Activated CD4-positive, alpha-beta T cell treated with anti-CD3 and anti-CD28 coated beads for 36 hours (primary cell): ENCODE results near the gene DENND4B. TPM values are rescaled to one million over a fixed set of nuclear protein-coding genes. Genes with fewer than 3 reads are reported as not detected.

Experiments
- ATAC-seq: fragments of 200-7000 bp; cut with Tn5 transposase; one replicate; pipeline ENCODE4 v1.10.0; 2021; ENCODE audit warnings: mild to moderate bottlenecking, moderate library complexity
- CTCF ChIA-PET: fragments of 350-600 bp; sonication (Branson Sonifier 250); formaldehyde crosslinking; loops from one replicate; lab custom pipeline; 2021; ENCODE audit warnings: antibody characterized with exemption; lab: Charles Lee
- POLR2A ChIA-PET: fragments of 350-600 bp; sonication (Branson Sonifier 250); formaldehyde crosslinking; loops from one replicate; lab custom pipeline; 2021; ENCODE audit warnings: antibody characterized with exemption, inconsistent platforms; lab: Charles Lee
- DNase-seq: peaks from one replicate; pipeline ENCODE4 v3.0.0-alpha.2; 2020
- H3K27ac Mint-ChIP-seq: one replicate; pipeline ENCODE4 v1.8.0; 2021; ENCODE audit warnings: mixed read lengths
- H3K27me3 Mint-ChIP-seq: one replicate; pipeline ENCODE4 v1.8.0; 2021; ENCODE audit warnings: mixed read lengths
- H3K36me3 Mint-ChIP-seq: one replicate; pipeline ENCODE4 v1.8.0; 2021; ENCODE audit warnings: low read depth, mixed read lengths
- H3K4me1 Mint-ChIP-seq: one replicate; pipeline ENCODE4 v1.8.0; 2021; ENCODE audit warnings: mixed read lengths
- H3K4me3 Mint-ChIP-seq: one replicate; pipeline ENCODE4 v1.8.0; 2021; ENCODE audit warnings: mild to moderate bottlenecking, moderate library complexity, mixed read lengths
- H3K9me3 Mint-ChIP-seq: one replicate; pipeline ENCODE4 v1.8.0; 2021; ENCODE audit warnings: low read depth, mixed read lengths
- intact Hi-C, 2 experiments: fragments of 100-400 bp; cut with DNase I in 1 of 2; cut with micrococcal nuclease in 1 of 2; formaldehyde crosslinking; loops; one replicate each; pipeline versions ENCODE4 v1.14.2 to v1.15.1; 2022 to 2024; cut with DNase I, micrococcal nuclease
- total RNA-seq, 2 experiments: library from RNA; stranded (reverse); gene quantifications; one replicate each; pipeline ENCODE4 v1.2.3, GENCODE V29; 2021

The DENND4B gene
- total RNA-seq, 2 experiments from 2014 or later, result 100 to 110 TPM

- Mint-ChIP-seq H3K27me3 (no peaks in the 10 kb centered on the region), H3K4me1 (peaks cover 38% of the 10 kb centered on the region), H3K9me3 (no peaks in the 10 kb centered on the region), H3K4me3 (no peak overlapping the region), H3K27ac (no peak overlapping the region), H3K36me3 (peaks cover 26% of the 10 kb centered on the region)
- DNase-seq (no peak), ATAC-seq (no peak)
- intact Hi-C loops, result no loop called here
- CTCF ChIA-PET, result interaction anchor here (1.1 kb wide), 1 partner anchor 311 kb away, joined by 3 read pairs; no protein-coding TSS in a partner anchor
- POLR2A ChIA-PET, result no interaction called here
Measured at GRCh38 chr1:153970346-153970745, 23.8 kb upstream of the DENND4B start.

- Mint-ChIP-seq H3K27me3 (no peaks in the 10 kb centered on the region), H3K27ac (no peak overlapping the region), H3K4me1 (peaks cover 38% of the 10 kb centered on the region), H3K36me3 (peaks cover 15% of the 10 kb centered on the region), H3K9me3 (no peaks in the 10 kb centered on the region), H3K4me3 (no peak overlapping the region)
- intact Hi-C loops, result loop anchor here (10.0 kb wide), 2 partner anchors 394 to 434 kb away; partner anchors contain the start of gene S100A6 (in 2 of the 2)
- no peak for ATAC-seq
- ChIA-PET CTCF (interaction anchor here (0.9 kb wide), 1 partner anchor 10 kb away, joined by 3 read pairs; no protein-coding TSS in a partner anchor), POLR2A (interaction anchor here (0.6 kb wide), 1 partner anchor 9 kb away, joined by 3 read pairs; the partner anchor contains the start of gene JTB)
- no peak for DNase-seq
Measured at GRCh38 chr1:153968972-153969371, 22.5 kb upstream of the DENND4B start.

GRCh38 chr1:153968408-153968807 lies 21.9 kb upstream of the DENND4B start:
- H3K27me3 Mint-ChIP-seq, result no peaks in the 10 kb centered on the region
- ChIA-PET POLR2A (interaction anchor here (3.3 kb wide), 1 partner anchor 9 kb away, joined by 49 read pairs; the partner anchor contains the start of gene JTB), CTCF (interaction anchor here (0.6 to 4.0 kb wide), 6 partner anchors 9 to 383 kb away, joined by 3 to 36 read pairs (median 16); partner anchors contain the start of genes DENND4B, JTB and RAB13)
- peak overlapping the region; percentile 96 for H3K4me3 Mint-ChIP-seq
- DNase-seq (no peak), ATAC-seq (no peak)
- H3K9me3 Mint-ChIP-seq, result no peaks in the 10 kb centered on the region
- H3K27ac Mint-ChIP-seq, result no peak overlapping the region
- H3K36me3 Mint-ChIP-seq, result peaks cover 18% of the 10 kb centered on the region
- intact Hi-C loops, result loop anchor here (10.0 kb wide), 2 partner anchors 394 to 434 kb away; partner anchors contain the start of gene S100A6 (in 2 of the 2)
- peaks cover 39% of the 10 kb centered on the region for H3K4me1 Mint-ChIP-seq

GRCh38 chr1:153968000-153968363 lies 21.5 kb upstream of the DENND4B start:
- Mint-ChIP-seq H3K9me3 (no peaks in the 10 kb centered on the region), H3K27ac (peak overlapping the region; percentile 96), H3K36me3 (peaks cover 16% of the 10 kb centered on the region), H3K4me3 (peak overlapping the region; percentile 96), H3K4me1 (peaks cover 39% of the 10 kb centered on the region), H3K27me3 (no peaks in the 10 kb centered on the region)
- CTCF ChIA-PET, result interaction anchor here (0.6 to 4.0 kb wide), 7 partner anchors 9 to 383 kb away, joined by 3 to 36 read pairs (median 4); partner anchors contain the start of genes DENND4B, JTB and RAB13
- POLR2A ChIA-PET, result interaction anchor here (0.7 to 3.3 kb wide), 7 partner anchors 9 to 240 kb away, joined by 3 to 49 read pairs (median 8); partner anchors contain the start of genes CRTC2, DENND4B, INTS3 and JTB
- ATAC-seq (no peak), DNase-seq (peak; percentile 43)
- intact Hi-C loops, result loop anchor here (1.0 to 10.0 kb wide), 8 partner anchors 9 to 433 kb away; partner anchors contain the start of genes JTB (in 2 of the 2), RAB13 (in 2 of the 2), S100A6 (in 2 of the 2) and CRTC2 (in 1 of the 2)

GRCh38 chr1:153967107-153967999 lies 20.8 kb upstream of the DENND4B start, which contains the start of gene CREB3L4:
CREB3L4 (plus strand) TSS chr1:153967902; CDS start chr1:153968526, 624 bp downstream.
- ATAC-seq, result peak; percentile 87
- H3K4me1 Mint-ChIP-seq, result peaks cover 38% of the 10 kb centered on the region

GRCh38 chr1:153963850-153964331 lies 17.4 kb upstream of the DENND4B start:
- Mint-ChIP-seq H3K27me3 (no peaks in the 10 kb centered on the region), H3K4me3 (peak overlapping the region; percentile 81), H3K36me3 (peaks cover 21% of the 10 kb centered on the region), H3K9me3 (no peaks in the 10 kb centered on the region), H3K4me1 (peaks cover 48% of the 10 kb centered on the region), H3K27ac (peak overlapping the region; percentile 94)
- POLR2A ChIA-PET, result interaction anchor here (0.5 to 2.5 kb wide), 9 partner anchors 9 to 59 kb away, joined by 4 to 17 read pairs (median 6); partner anchors contain the start of genes DENND4B, GATAD2B, JTB and RPS27
- DNase-seq, result no peak
- no peak for ATAC-seq
- intact Hi-C loops, result loop anchor here (1.0 to 10.0 kb wide), 7 partner anchors 13 to 429 kb away; partner anchors contain the start of genes S100A6 (in 2 of the 2), DENND4B (in 1 of the 2), JTB (in 1 of the 2) and S100A2 (in 1 of the 2)
- CTCF ChIA-PET, result interaction anchor here (1.4 to 3.2 kb wide), 3 partner anchors 12 to 23 kb away, joined by 6 to 26 read pairs (median 12); partner anchors contain the start of genes JTB and RAB13

More at GRCh38 chr1:153967107-153967999, 20.8 kb upstream of the DENND4B start, which contains the start of gene CREB3L4:
- no peaks in the 10 kb centered on the region for H3K27me3 Mint-ChIP-seq
- DNase-seq, result peak; percentile 91
- H3K9me3 Mint-ChIP-seq, result no peaks in the 10 kb centered on the region
- intact Hi-C loops, result loop anchor here (1.0 to 10.0 kb wide), 8 partner anchors 9 to 433 kb away; partner anchors contain the start of genes JTB (in 2 of the 2), RAB13 (in 2 of the 2), S100A6 (in 2 of the 2) and CRTC2 (in 1 of the 2)
- H3K4me3 Mint-ChIP-seq, result peak within 1 kb of the TSS; percentile 96
- ChIA-PET CTCF (interaction anchor here (0.6 to 4.0 kb wide), 8 partner anchors 10 to 384 kb away, joined by 3 to 36 read pairs (median 5); partner anchors contain the start of genes DENND4B, JTB and RAB13), POLR2A (interaction anchor here (0.7 to 3.3 kb wide), 9 partner anchors 9 to 474 kb away, joined by 3 to 49 read pairs (median 5); partner anchors contain the start of genes CHTOP, CRTC2, DENND4B and INTS3)
- peaks cover 12% of the 10 kb centered on the region for H3K36me3 Mint-ChIP-seq
- H3K27ac Mint-ChIP-seq, result peak within 1 kb of the TSS; percentile 96

GRCh38 chr1:153963030-153963849 lies 16.7 kb upstream of the DENND4B start, which contains the start of gene SLC39A1:
SLC39A1 (minus strand) TSS chr1:153963537; CDS start chr1:153962715, 822 bp downstream.
- peak within 1 kb of the TSS; percentile 81 for H3K4me3 Mint-ChIP-seq
- peaks cover 21% of the 10 kb centered on the region for H3K36me3 Mint-ChIP-seq
- H3K4me1 Mint-ChIP-seq, result peaks cover 48% of the 10 kb centered on the region
- ChIA-PET CTCF (interaction anchor here (0.7 to 3.2 kb wide), 6 partner anchors 12 to 446 kb away, joined by 3 to 26 read pairs (median 6); partner anchors contain the start of genes JTB and RAB13), POLR2A (interaction anchor here (0.5 to 2.5 kb wide), 10 partner anchors 10 to 59 kb away, joined by 4 to 17 read pairs (median 6); partner anchors contain the start of genes DENND4B, GATAD2B, JTB and RPS27)
- H3K27me3 Mint-ChIP-seq, result no peaks in the 10 kb centered on the region
- intact Hi-C loops, result loop anchor here (1.0 to 10.0 kb wide), 7 partner anchors 14 to 428 kb away; partner anchors contain the start of genes S100A6 (in 2 of the 2), DENND4B (in 1 of the 2), JTB (in 1 of the 2) and S100A2 (in 1 of the 2)
- H3K9me3 Mint-ChIP-seq, result no peaks in the 10 kb centered on the region
- peak; percentile 97 for DNase-seq
- ATAC-seq, result peak; percentile 52
- H3K27ac Mint-ChIP-seq, result peak within 1 kb of the TSS; percentile 94

GRCh38 chr1:153962088-153963029 lies 15.8 kb upstream of the DENND4B start:
- Mint-ChIP-seq H3K4me1 (peaks cover 42% of the 10 kb centered on the region), H3K27me3 (no peaks in the 10 kb centered on the region), H3K27ac (peak overlapping the region; percentile 94), H3K9me3 (no peaks in the 10 kb centered on the region), H3K36me3 (peaks cover 21% of the 10 kb centered on the region), H3K4me3 (peak overlapping the region; percentile 81)
- CTCF ChIA-PET, result interaction anchor here (0.7 to 3.2 kb wide), 8 partner anchors 13 to 1104 kb away, joined by 3 to 26 read pairs (median 6); partner anchors contain the start of genes DENND4B, JTB and RAB13
- DNase-seq (peak; percentile 51), ATAC-seq (no peak)
- intact Hi-C loops, result loop anchor here (1.0 to 10.0 kb wide), 7 partner anchors 15 to 428 kb away; partner anchors contain the start of genes S100A6 (in 2 of the 2), DENND4B (in 1 of the 2), JTB (in 1 of the 2) and S100A2 (in 1 of the 2)
- POLR2A ChIA-PET, result interaction anchor here (1.1 to 2.5 kb wide), 8 partner anchors 9 to 40 kb away, joined by 4 to 17 read pairs (median 6); partner anchors contain the start of genes DENND4B, GATAD2B, JTB and RPS27
